H1 (cell line): ENCODE measurements around the gene MYH9. TPM values are rescaled to one million over a fixed set of nuclear protein-coding genes. Genes with fewer than 3 reads are reported as not detected.

Experiments used
- BCL11A ChIP-seq, 2 experiments: IDR thresholded peaks; one replicate each; pipeline ENCODE4 v1.6.1; 2011; ENCODE audit warnings: low read depth in 2 of 2, low read length in 2 of 2, mild to moderate bottlenecking in 2 of 2
- CTCF ChIP-seq, 3 experiments: IDR thresholded peaks; 1 replicate in 2 of 3; 2 replicates in 1 of 3; pipeline versions ENCODE4 v1.5.1 to v1.6.1; 2011; ENCODE audit warnings: low read length in 3 of 3, mild to moderate bottlenecking in 3 of 3, inconsistent platforms in 2 of 3, low read depth in 1 of 3, moderate library complexity in 1 of 3; ENCODE audit not compliant: insufficient read depth in 1 of 3; ENCODE audit errors: control extremely low read depth in 1 of 3
- HDAC2 ChIP-seq, 2 experiments: fragments of 300-600 bp in 1 of 2; sonication (generic) in 1 of 2; IDR thresholded peaks; 2 replicates each; pipeline ENCODE4 v1.6.1; 2011 to 2012; ENCODE audit warnings: low read depth in 2 of 2, low read length in 2 of 2, mild to moderate bottlenecking in 2 of 2, moderate library complexity in 2 of 2, borderline replicate concordance in 1 of 2, inconsistent platforms in 1 of 2
- TAF7 ChIP-seq: optimal IDR thresholded peaks from 2 replicates; pipeline ENCODE3; 2011; ENCODE audit warnings: low read depth, mild to moderate bottlenecking, inconsistent platforms, low read length, moderate library complexity, borderline replicate concordance
- YY1 ChIP-seq: IDR thresholded peaks from 2 replicates; pipeline ENCODE4 v1.6.1; 2011; ENCODE audit warnings: low read depth, mild to moderate bottlenecking, low read length
- polyA plus RNA-seq, 7 experiments: library from polyadenylated mRNA; depleted of rRNA in 3 of 7; stranded (reverse) in 5 of 7; unstranded in 2 of 7; fragments of >200 nt in 5 of 7; fragments of 200-250 nt in 2 of 7; gene quantifications; 1 replicate in 5 of 7; 2 replicates in 1 of 7; 4 replicates in 1 of 7; pipeline versions ENCODE4 v1.2.1 to v1.2.3, GENCODE V29; 2011 to 2013; ENCODE audit warnings: missing spikeins in 2 of 7, mixed read lengths in 2 of 7
- total RNA-seq: library from RNA; stranded (reverse); fragmentation: NEBNext Ultra II Directional; extraction: Animal tissue kit (Norgen Biotek cat#: 25700); gene quantifications from 2 replicates; pipeline ENCODE4 v1.2.1, GENCODE V29; 2021

MYH9 gene
- total and polyA plus RNA-seq, 2 of the 8 experiments (the other 6 are each of a cell fraction or from before 2014, with no cell fraction given) = 24.9 to 322 TPM

- TF ChIP-seq BCL11A (IDR thresholded peaks at IDR 0.05; ENCODE audit: low read depth in 2 of 2, low read length in 2 of 2) (no peak), HDAC2 (IDR thresholded peaks at IDR 0.05; ENCODE audit: borderline replicate concordance in 1 of 2, low read depth in 2 of 2, low read length in 2 of 2) (no peak), YY1 (no peak), CTCF (IDR thresholded peaks at IDR 0.05; ENCODE audit: control extremely low read depth in 1 of 3, insufficient read depth in 1 of 3, low read depth in 1 of 3, low read length in 3 of 3) (no peak), TAF7 (no peak)
- TF ChIP-seq, all 59 proteins: peak for 0
Observed at GRCh38 chr22:36343720-36344105, 44.1 kb downstream of the MYH9 start (continued).
